CD4-positive, CD25-positive, alpha-beta regulatory T cell (primary cell): ENCODE results near the gene WDFY4. TPM values are rescaled to one million over a fixed set of nuclear protein-coding genes. Genes with fewer than 3 reads are reported as not detected.
A peak's percentile ranks its signal among the peaks of the same experiment; 100 is the strongest.

Source experiments
- ATAC-seq, 2 donors: fragments of 150-1000 bp; cut with Tn5 transposase; one replicate each; pipeline ENCODE4 v1.10.0; 2021; ENCODE audit warnings: low read depth in 2 of 2, moderate number of reproducible peaks in 2 of 2, moderate library complexity in 1 of 2
- DNase-seq, 3 donors: peaks; one replicate each; pipeline versions ENCODE4 v3.0.0 to v3.0.0-alpha.2; 2012 to 2022; ENCODE audit warnings: mixed read lengths in 1 of 3
- H3K27ac ChIP-seq: one replicate; pipeline ENCODE4 v1.7.0; 2013; ENCODE audit warnings: mild to moderate bottlenecking, low read length; ENCODE audit not compliant: insufficient read depth, poor library complexity, severe bottlenecking
- H3K27me3 ChIP-seq: one replicate; pipeline ENCODE4 v1.7.0; 2013; ENCODE audit warnings: low read length; ENCODE audit not compliant: control insufficient read depth, insufficient read depth
- H3K36me3 ChIP-seq: one replicate; pipeline ENCODE4 v1.7.0; 2013; ENCODE audit warnings: mild to moderate bottlenecking, low read length, moderate library complexity; ENCODE audit not compliant: control insufficient read depth, insufficient read depth
- H3K4me1 ChIP-seq: 2 replicates; pipeline ENCODE4 v1.7.0; 2013; ENCODE audit warnings: mild to moderate bottlenecking, low read length; ENCODE audit not compliant: insufficient read depth, control insufficient read depth, poor library complexity, severe bottlenecking
- H3K4me3 ChIP-seq: one replicate; pipeline ENCODE4 v1.7.0; 2013; ENCODE audit warnings: low read depth, mild to moderate bottlenecking, low read length, moderate library complexity
- H3K9me3 ChIP-seq, 2 experiments: 1 replicate in 1 of 2; 2 replicates in 1 of 2; pipeline ENCODE4 v1.7.0; 2013; ENCODE audit warnings: low read length in 2 of 2, mild to moderate bottlenecking in 1 of 2, moderate library complexity in 1 of 2; ENCODE audit not compliant: control insufficient read depth in 2 of 2
- H3K27ac Mint-ChIP-seq, 3 donors: one replicate each; pipeline ENCODE4 v1.8.0; 2020 to 2022; ENCODE audit warnings: mild to moderate bottlenecking in 3 of 3, mixed read lengths in 3 of 3, moderate library complexity in 2 of 3
- H3K27me3 Mint-ChIP-seq: one replicate; pipeline ENCODE4 v1.8.0; 2022; ENCODE audit warnings: mild to moderate bottlenecking, mixed read lengths
- H3K36me3 Mint-ChIP-seq: one replicate; pipeline ENCODE4 v1.8.0; 2020; ENCODE audit warnings: mixed read lengths
- H3K4me1 Mint-ChIP-seq, 4 donors: one replicate each; pipeline ENCODE4 v1.8.0; 2020 to 2022; ENCODE audit warnings: mixed read lengths in 4 of 4, mild to moderate bottlenecking in 1 of 4
- H3K4me3 Mint-ChIP-seq, 4 donors: one replicate each; pipeline ENCODE4 v1.8.0; 2020 to 2022; ENCODE audit warnings: mild to moderate bottlenecking in 4 of 4, mixed read lengths in 4 of 4, moderate library complexity in 3 of 4
- H3K9me3 Mint-ChIP-seq, 7 donors: one replicate each; pipeline ENCODE4 v1.8.0; 2020 to 2022; ENCODE audit warnings: mixed read lengths in 7 of 7, mild to moderate bottlenecking in 3 of 7, moderate library complexity in 2 of 7
- polyA plus RNA-seq, 4 donors: library from polyadenylated mRNA; unstranded; fragments of 300-500 nt; fragmentation: Illumina TruSeq; gene quantifications; one replicate each; pipeline ENCODE4 v1.2.3, GENCODE V29; 2021
- total RNA-seq: library from RNA; stranded (reverse); gene quantifications from one replicate; pipeline ENCODE4 v1.2.3, GENCODE V29; 2022

The WDFY4 gene
- total and polyA plus RNA-seq, 5 donors from 2014 or later, result 0.15 to 0.57 (median 0.34) TPM

DNA sequence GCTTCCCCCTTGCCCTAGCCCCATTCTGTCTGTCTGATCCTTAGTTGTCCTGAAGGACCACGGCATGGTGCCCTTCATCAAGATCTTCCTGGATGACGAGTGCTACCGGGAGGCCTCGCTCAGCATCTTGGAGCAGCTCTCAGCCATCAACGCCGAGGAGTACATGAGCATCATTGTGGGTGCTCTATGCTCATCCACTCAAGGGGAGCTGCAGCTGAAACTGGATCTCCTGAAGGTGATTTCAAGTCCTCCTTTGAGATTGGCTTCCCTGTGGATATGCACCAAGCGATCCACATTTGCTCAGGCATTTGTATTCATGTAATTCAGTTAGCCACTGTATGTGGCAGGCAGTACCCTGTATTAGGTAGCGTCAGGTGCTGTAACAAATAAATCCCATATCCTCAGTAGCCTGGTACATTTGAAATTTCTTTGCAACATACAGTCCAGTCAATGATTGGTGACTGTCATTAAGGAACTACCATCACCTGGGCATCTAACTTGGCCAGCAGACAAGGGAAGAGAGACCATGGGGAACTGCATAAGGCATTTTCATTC lies 51.2 kb downstream of the WDFY4 start:
- DNase-seq (no peak), ATAC-seq (no peak)
- Mint-ChIP-seq H3K4me3 (no peak overlapping the region), H3K9me3 (no peaks in the 10 kb centered on the region), H3K36me3 (no peaks in the 10 kb centered on the region), H3K27me3 (peaks cover 4% of the 10 kb centered on the region), H3K4me1 (no peaks in the 10 kb centered on the region), H3K27ac (no peak overlapping the region)
- H3K4me3 ChIP-seq, result no peak overlapping the region
- H3K27ac ChIP-seq, result no peak overlapping the region
- no peaks in the 10 kb centered on the region for H3K27me3 ChIP-seq
- no peaks in the 10 kb centered on the region for H3K4me1 ChIP-seq
- no peaks in the 10 kb centered on the region for H3K9me3 ChIP-seq
- no peaks in the 10 kb centered on the region for H3K36me3 ChIP-seq

DNA sequence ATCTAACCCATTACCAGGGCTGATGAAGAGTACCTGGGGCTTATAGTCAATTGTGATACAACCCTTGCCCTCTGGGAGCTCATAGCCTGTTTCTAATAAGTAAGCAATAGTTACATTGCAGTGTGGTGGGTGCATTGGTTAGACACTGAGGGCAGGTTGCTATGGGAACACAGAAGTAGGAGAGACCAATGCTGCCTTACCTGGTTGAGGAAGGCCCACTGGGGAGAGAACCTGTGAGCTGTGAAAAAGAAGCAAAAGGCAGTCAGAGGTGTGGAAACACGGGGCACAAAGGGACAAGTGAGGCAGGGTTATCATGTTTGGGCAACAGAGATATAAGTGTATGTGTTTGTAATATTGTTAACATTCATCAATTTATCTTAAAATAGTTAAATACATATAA lies 51.9 kb downstream of the WDFY4 start:
- no peaks in the 10 kb centered on the region for H3K36me3 Mint-ChIP-seq
- no peak overlapping the region for H3K27ac Mint-ChIP-seq
- H3K27me3 Mint-ChIP-seq, result peaks cover 4% of the 10 kb centered on the region
- no peaks in the 10 kb centered on the region for H3K4me1 ChIP-seq
- H3K9me3 ChIP-seq, result no peaks in the 10 kb centered on the region
- H3K4me1 Mint-ChIP-seq, result no peaks in the 10 kb centered on the region
- H3K9me3 Mint-ChIP-seq, result no peaks in the 10 kb centered on the region
- no peak overlapping the region for H3K4me3 ChIP-seq
- no peaks in the 10 kb centered on the region for H3K36me3 ChIP-seq
- DNase-seq, result no peak
- ATAC-seq, result no peak
- no peak overlapping the region for H3K4me3 Mint-ChIP-seq
- no peak overlapping the region for H3K27ac ChIP-seq
- H3K27me3 ChIP-seq, result no peaks in the 10 kb centered on the region

DNA sequence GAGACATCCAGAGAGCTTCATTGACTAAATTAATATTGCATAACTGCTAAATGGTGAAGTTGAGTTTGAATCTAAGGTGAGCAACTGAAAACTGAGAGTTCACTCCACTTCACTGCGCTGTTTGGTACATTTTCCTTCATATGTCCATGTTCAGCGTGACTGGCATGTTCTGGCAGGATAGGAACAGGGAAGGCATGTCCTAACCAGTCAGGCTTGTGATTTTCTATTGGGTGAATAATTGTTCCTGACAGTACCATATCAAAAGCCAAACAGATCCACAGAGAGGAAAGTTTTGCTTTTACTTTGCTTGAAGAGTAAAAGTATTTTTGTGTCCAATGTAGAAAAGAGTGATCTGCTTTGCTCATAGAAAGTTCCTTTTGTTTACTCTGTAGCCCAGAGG lies 53.2 kb downstream of the WDFY4 start:
- Mint-ChIP-seq H3K4me1 (no peaks in the 10 kb centered on the region), H3K27me3 (peaks cover 4% of the 10 kb centered on the region), H3K27ac (no peak overlapping the region), H3K36me3 (no peaks in the 10 kb centered on the region), H3K9me3 (no peaks in the 10 kb centered on the region), H3K4me3 (no peak overlapping the region)
- Histone ChIP-seq H3K4me1 (no peaks in the 10 kb centered on the region), H3K4me3 (no peak overlapping the region), H3K27me3 (no peaks in the 10 kb centered on the region), H3K9me3 (no peaks in the 10 kb centered on the region), H3K27ac (no peak overlapping the region), H3K36me3 (no peaks in the 10 kb centered on the region)
- DNase-seq (no peak), ATAC-seq (no peak)

DNA sequence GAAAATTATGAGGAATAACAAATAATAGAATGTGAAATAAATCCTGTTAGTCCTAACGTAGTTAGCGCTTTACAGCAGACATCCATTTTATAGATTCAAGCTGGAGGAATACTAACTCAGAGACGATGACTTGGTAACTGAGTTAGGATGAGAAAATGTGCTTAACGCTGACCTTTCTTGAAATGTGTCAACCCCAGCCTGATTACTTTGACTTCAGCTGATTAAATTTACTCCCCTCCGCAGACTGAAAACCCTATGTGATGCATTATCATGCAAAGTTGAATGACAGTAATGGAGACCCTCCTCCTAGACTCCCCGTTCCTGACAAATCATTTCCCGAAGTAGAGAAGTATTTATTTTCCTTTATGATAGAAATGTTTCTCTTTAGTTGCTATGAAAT lies 54.5 kb downstream of the WDFY4 start:
- H3K4me3 ChIP-seq, result no peak overlapping the region
- Mint-ChIP-seq H3K27ac (no peak overlapping the region), H3K4me1 (no peaks in the 10 kb centered on the region), H3K27me3 (peaks cover 4% of the 10 kb centered on the region), H3K4me3 (no peak overlapping the region), H3K36me3 (no peaks in the 10 kb centered on the region), H3K9me3 (no peaks in the 10 kb centered on the region)
- no peak for DNase-seq
- no peak for ATAC-seq
- no peaks in the 10 kb centered on the region for H3K4me1 ChIP-seq
- H3K27ac ChIP-seq, result no peak overlapping the region
- H3K27me3 ChIP-seq, result no peaks in the 10 kb centered on the region
- no peaks in the 10 kb centered on the region for H3K9me3 ChIP-seq
- no peaks in the 10 kb centered on the region for H3K36me3 ChIP-seq

DNA sequence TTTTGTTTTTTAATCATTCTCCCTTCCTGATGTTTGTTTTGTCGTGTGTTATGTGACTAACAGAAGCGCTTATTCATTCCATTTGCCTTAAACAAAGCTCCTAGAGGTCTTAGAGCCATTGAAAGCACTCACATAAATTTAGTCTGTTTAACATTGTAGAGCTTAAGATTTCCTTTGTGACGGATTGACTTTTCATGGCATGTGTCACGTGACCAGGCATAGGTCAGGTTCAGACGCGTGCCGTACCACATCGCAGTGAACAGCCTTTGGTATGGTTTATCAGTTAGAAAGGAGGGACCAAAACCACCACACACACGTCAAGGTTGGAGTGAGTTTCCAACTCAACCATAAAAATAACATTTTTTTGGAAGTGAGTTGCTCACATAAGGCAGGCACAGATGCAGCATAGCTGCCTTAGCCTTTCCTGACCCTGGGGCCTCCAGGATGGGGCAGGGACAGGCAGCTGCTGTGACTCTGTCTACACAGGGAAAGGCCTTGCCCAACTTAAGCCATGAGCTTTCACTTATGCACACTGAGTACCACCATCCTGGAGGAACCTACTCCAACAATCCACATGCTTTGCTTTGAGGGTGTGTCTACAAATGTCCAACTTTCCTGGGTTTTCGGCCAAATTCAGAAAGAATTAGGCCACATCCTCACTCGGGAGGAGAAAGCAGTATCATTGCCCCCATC lies 55.5 kb downstream of the WDFY4 start:
- Histone ChIP-seq H3K36me3 (no peaks in the 10 kb centered on the region), H3K4me1 (no peaks in the 10 kb centered on the region), H3K9me3 (no peaks in the 10 kb centered on the region), H3K4me3 (no peak overlapping the region), H3K27me3 (no peaks in the 10 kb centered on the region), H3K27ac (no peak overlapping the region)
- Mint-ChIP-seq H3K4me3 (no peak overlapping the region), H3K27me3 (peaks cover 4% of the 10 kb centered on the region), H3K4me1 (no peaks in the 10 kb centered on the region), H3K27ac (no peak overlapping the region), H3K36me3 (no peaks in the 10 kb centered on the region), H3K9me3 (no peaks in the 10 kb centered on the region)
- DNase-seq (no peak), ATAC-seq (no peak)

DNA sequence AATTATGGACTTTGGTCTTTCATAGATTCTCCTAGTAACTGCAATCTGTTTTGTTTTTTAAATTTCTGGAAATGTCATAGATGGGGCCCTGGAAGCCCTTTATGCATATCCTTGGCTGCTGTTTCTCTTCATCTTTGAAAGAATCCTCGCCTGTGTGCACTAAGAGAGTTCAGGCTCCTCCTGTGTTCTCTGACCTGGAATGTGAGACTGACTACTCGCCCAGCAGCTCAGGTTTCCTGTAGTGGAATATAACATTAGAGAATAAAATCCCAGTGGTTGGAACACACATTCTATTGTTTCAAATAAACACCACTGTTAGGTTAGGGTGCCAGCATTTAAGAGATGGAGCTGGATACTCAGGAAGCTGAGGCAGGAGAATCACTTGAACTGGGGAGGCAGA lies 56.3 kb downstream of the WDFY4 start:
- no peak overlapping the region for H3K4me3 Mint-ChIP-seq
- no peaks in the 10 kb centered on the region for H3K9me3 Mint-ChIP-seq
- H3K36me3 ChIP-seq, result no peaks in the 10 kb centered on the region
- no peaks in the 10 kb centered on the region for H3K4me1 ChIP-seq
- H3K27me3 Mint-ChIP-seq, result peaks cover 4% of the 10 kb centered on the region
- H3K27me3 ChIP-seq, result no peaks in the 10 kb centered on the region
- H3K9me3 ChIP-seq, result no peaks in the 10 kb centered on the region
- H3K4me1 Mint-ChIP-seq, result no peaks in the 10 kb centered on the region
- no peak overlapping the region for H3K4me3 ChIP-seq
- no peak overlapping the region for H3K27ac ChIP-seq
- ATAC-seq (no peak), DNase-seq (no peak)
- no peak overlapping the region for H3K27ac Mint-ChIP-seq
- no peaks in the 10 kb centered on the region for H3K36me3 Mint-ChIP-seq

DNA sequence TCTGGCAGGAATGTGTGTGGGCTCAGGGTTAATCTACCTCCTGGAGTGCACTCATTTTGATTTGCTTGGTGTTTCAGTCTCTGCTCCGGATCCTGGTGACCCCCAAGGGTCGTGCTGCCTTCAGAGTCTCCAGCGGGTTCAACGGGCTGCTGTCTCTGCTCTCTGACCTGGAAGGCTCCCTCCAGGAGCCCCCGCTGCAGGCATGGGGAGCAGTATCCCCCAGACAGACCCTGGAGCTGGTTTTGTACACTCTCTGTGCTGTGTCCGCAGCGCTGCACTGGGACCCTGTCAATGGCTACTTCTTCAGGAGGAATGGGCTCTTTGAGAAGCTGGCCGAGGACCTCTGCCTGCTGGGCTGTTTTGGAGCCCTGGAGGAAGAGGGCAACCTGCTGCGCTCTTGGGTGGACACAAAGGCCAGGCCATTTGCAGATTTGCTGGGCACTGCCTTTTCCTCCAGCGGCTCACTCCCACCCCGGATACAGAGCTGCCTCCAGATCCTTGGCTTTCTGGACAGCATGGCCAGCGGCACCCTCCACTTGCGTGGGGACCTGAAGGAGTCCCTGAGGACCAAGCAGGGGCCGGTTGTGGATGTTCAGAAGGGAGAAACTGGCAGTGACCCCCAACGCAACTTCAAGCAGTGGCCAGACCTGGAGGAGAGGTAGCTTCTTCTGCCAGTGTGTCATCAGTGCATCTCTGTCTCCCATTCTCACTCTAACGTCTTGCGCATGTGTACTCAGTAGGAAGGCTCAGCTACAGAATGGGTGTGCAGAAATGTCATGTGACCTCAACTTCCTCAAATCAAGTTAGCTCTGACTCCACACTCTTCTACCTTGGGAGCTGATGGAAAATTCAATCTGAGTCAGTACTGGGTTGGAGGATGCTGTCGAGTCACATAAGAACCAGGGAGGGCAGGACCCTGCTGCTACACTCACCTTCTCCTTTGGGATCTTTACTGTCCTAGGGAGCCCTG lies 58.5 kb downstream of the WDFY4 start:
- Histone ChIP-seq H3K4me1 (no peaks in the 10 kb centered on the region), H3K4me3 (no peak overlapping the region), H3K27me3 (no peaks in the 10 kb centered on the region), H3K36me3 (no peaks in the 10 kb centered on the region), H3K27ac (no peak overlapping the region), H3K9me3 (no peaks in the 10 kb centered on the region)
- DNase-seq (no peak), ATAC-seq (peak in 1 of 2 donors; percentile 8)
- Mint-ChIP-seq H3K4me3 (no peak overlapping the region), H3K9me3 (peaks cover 0 to 6% (median 0%) of the 10 kb centered on the region in 7 donors), H3K4me1 (no peaks in the 10 kb centered on the region), H3K27me3 (no peaks in the 10 kb centered on the region), H3K36me3 (no peaks in the 10 kb centered on the region), H3K27ac (no peak overlapping the region)
